Chondrocyte (in vitro differentiated cells): ENCODE results near the gene MSL3. TPM values are rescaled to one million over a fixed set of nuclear protein-coding genes. Genes with fewer than 3 reads are reported as not detected.

Source experiments
- DNase-seq: peaks from one replicate; pipeline ENCODE4 v3.0.0; 2021; ENCODE audit warnings: mixed read lengths, low spot score
- H3K27ac Mint-ChIP-seq: one replicate; pipeline ENCODE4 v1.8.0; 2021; ENCODE audit warnings: mild to moderate bottlenecking, moderate library complexity, mixed read lengths; ENCODE audit not compliant: unreplicated experiment
- H3K27me3 Mint-ChIP-seq: 2 replicates; pipeline ENCODE4 v1.8.0; 2021; ENCODE audit warnings: low read depth, mixed read lengths
- H3K36me3 Mint-ChIP-seq: 2 replicates; pipeline ENCODE4 v1.8.0; 2021; ENCODE audit warnings: low read depth, mixed read lengths
- H3K4me1 Mint-ChIP-seq: 2 replicates; pipeline ENCODE4 v1.8.0; 2021; ENCODE audit warnings: low read depth, mild to moderate bottlenecking, mixed read lengths
- H3K4me3 Mint-ChIP-seq: one replicate; pipeline ENCODE4 v1.8.0; 2021; ENCODE audit warnings: mild to moderate bottlenecking, moderate library complexity, mixed read lengths; ENCODE audit not compliant: unreplicated experiment
- H3K9me3 Mint-ChIP-seq: 2 replicates; pipeline ENCODE4 v1.8.0; 2021; ENCODE audit warnings: low read depth, mixed read lengths
- total RNA-seq: library from RNA; stranded (reverse); gene quantifications from 3 replicates; pipeline ENCODE4 v1.2.1, GENCODE V29; 2021
- TF ChIP-seq, protein P1 (sequence below): fragments of 200-600 bp; sonication (generic); IDR thresholded peaks from 2 replicates; pipeline ENCODE4 v1.5.0; 2021; ENCODE audit warnings: antibody characterized with exemption, mild to moderate bottlenecking, moderate library complexity

MSL3 gene
- total RNA-seq, 1 donor from 2014 or later: 25.2 TPM

DNA sequence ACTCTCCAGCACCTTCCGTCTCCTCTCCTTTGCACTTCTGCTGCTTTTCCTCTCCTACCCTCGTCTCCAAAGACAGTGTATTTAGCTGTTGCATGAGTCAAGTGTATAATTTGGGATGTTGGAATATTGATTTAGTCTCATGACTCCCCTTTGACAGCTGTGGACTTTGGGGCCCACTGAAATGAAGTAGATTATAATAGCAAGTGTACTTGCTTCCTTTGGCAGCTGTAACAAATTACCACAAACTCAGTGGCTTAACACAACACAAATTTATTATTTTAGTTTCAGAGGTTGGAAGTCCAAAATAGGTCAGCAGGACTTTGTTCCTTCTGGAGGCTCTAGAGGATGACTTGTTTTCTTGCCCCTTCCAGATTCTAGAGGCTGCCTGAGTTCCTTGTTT, 29.5 kb upstream of the MSL3 start:
- Mint-ChIP-seq H3K27ac (no peak overlapping the region), H3K27me3 (no peaks in the 10 kb centered on the region), H3K9me3 (peaks cover 3% of the 10 kb centered on the region), H3K4me3 (no peak overlapping the region), H3K36me3 (no peaks in the 10 kb centered on the region), H3K4me1 (no peaks in the 10 kb centered on the region)
- DNase-seq: no peak
- TF ChIP-seq, protein P1, sequence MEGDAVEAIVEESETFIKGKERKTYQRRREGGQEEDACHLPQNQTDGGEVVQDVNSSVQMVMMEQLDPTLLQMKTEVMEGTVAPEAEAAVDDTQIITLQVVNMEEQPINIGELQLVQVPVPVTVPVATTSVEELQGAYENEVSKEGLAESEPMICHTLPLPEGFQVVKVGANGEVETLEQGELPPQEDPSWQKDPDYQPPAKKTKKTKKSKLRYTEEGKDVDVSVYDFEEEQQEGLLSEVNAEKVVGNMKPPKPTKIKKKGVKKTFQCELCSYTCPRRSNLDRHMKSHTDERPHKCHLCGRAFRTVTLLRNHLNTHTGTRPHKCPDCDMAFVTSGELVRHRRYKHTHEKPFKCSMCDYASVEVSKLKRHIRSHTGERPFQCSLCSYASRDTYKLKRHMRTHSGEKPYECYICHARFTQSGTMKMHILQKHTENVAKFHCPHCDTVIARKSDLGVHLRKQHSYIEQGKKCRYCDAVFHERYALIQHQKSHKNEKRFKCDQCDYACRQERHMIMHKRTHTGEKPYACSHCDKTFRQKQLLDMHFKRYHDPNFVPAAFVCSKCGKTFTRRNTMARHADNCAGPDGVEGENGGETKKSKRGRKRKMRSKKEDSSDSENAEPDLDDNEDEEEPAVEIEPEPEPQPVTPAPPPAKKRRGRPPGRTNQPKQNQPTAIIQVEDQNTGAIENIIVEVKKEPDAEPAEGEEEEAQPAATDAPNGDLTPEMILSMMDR: no peak

DNA sequence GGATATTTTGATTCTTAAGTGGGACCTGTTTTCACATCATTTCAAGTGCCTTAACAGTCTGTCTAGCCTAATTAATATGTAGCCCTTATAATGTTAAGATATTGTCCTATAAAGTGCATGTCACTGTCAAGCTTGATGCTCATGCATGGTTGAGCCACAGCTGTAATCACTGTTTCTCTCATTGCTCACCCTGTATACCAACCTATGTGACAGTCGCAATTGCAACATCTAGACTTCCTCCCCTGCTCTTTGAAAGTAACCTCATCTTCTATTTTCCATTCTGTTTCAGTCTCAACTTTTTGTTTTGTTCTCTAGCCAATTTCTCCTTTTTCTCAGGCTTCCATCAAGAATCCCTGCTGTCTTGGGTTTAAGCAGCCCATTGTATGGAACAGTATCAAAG, 24.4 kb upstream of the MSL3 start:
- DNase-seq: no peak
- Mint-ChIP-seq H3K27ac (no peak overlapping the region), H3K4me1 (no peaks in the 10 kb centered on the region), H3K36me3 (no peaks in the 10 kb centered on the region), H3K9me3 (no peaks in the 10 kb centered on the region), H3K27me3 (peaks cover 8% of the 10 kb centered on the region), H3K4me3 (no peak overlapping the region)
- TF ChIP-seq, protein P1: no peak

DNA sequence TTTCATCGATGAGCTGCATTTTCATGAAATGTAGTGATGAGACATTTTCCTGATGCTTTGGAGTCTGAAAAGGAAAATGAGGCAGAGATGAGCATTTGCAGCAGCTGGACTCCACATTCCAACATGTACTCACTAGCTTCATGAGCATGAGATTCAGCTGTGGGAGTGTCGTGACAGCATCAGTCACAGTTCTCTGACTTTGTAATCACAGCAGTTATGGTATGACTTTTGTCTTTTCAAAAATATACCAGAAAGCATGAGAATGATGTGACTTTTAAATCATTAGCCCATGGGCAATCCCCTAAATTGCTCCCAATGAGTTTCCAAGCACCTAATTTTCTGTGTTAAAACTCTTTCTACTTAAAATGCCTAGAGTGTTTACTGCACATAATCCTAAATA, 18.3 kb upstream of the MSL3 start:
- no peaks in the 10 kb centered on the region for H3K36me3 Mint-ChIP-seq
- H3K4me1 Mint-ChIP-seq: no peaks in the 10 kb centered on the region
- peaks cover 3% of the 10 kb centered on the region for H3K9me3 Mint-ChIP-seq
- H3K4me3 Mint-ChIP-seq: no peak overlapping the region
- no peak overlapping the region for H3K27ac Mint-ChIP-seq
- peaks cover 8% of the 10 kb centered on the region for H3K27me3 Mint-ChIP-seq
- no peak for DNase-seq
- TF ChIP-seq, protein P1: no peak

DNA sequence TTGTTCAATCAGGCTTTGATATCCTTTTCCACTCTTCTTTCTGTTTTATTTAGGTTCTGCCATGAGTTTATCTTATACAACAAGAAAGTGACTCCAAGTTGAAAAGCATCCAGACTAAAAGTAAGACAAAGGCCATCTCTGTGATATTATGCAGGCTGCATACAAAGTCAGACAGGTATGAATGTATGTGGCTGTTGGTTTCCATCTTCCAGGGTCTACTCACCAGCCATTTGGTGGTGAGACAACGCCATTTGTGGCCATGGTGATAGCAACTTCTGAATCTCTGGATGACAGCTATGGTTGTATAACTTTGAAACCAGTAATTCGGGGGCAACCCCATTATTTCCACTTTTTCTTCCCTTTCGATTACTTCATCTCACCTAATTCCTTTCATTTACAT, 17.2 kb upstream of the MSL3 start:
- Mint-ChIP-seq H3K4me3 (no peak overlapping the region), H3K4me1 (no peaks in the 10 kb centered on the region), H3K36me3 (no peaks in the 10 kb centered on the region), H3K27ac (no peak overlapping the region), H3K9me3 (peaks cover 3% of the 10 kb centered on the region), H3K27me3 (peaks cover 9% of the 10 kb centered on the region)
- TF ChIP-seq, protein P1: no peak
- no peak for DNase-seq

DNA sequence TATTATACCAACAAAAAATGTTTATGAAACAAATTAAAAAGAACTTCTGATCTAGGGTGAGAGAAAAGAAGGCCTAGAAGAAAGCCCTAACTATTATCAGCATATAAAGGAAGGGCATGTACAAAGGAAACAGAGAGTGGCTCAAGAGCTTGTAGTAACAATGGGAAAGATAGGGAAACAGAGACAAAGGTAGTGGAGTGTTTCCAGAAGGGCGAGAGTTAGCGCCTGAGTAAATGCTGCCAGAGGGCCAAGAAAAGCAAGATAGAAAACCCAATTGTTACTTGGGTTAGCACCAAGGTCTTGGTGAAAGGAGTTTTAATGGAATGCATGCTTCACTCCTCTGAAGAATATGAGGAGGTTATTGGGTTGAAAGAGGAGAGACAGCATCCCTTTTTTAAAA, 16.5 kb upstream of the MSL3 start:
- TF ChIP-seq, protein P1: no peak
- no peak overlapping the region for H3K4me3 Mint-ChIP-seq
- no peaks in the 10 kb centered on the region for H3K4me1 Mint-ChIP-seq
- no peak overlapping the region for H3K27ac Mint-ChIP-seq
- H3K9me3 Mint-ChIP-seq: peaks cover 3% of the 10 kb centered on the region
- no peaks in the 10 kb centered on the region for H3K36me3 Mint-ChIP-seq
- peaks cover 9% of the 10 kb centered on the region for H3K27me3 Mint-ChIP-seq
- DNase-seq: no peak
